ENCODE results near the gene CYP21A2. TPM values are rescaled to one million over a fixed set of nuclear protein-coding genes. Genes with fewer than 3 reads are reported as not detected.
"Not testable (repeated sequence)": the region's sequence is repeated elsewhere in the genome, so short reads cannot be mapped to it uniquely, and the experiment has no call there.

CYP21A2 gene
- total RNA-seq: under 0.01 and 0.72 TPM in 2 replicates

GRCh38 chr6:32037598-32038524, at the start of gene CYP21A2:
CYP21A2 (plus strand) TSS chr6:32038415; CDS start chr6:32038423, 8 bp downstream.
- DNase-seq (ENCODE audit: insufficient read length, low spot score, missing footprints); H3K27ac ChIP-seq (ENCODE audit: low read depth, low read length): not testable (repeated sequence)

GRCh38 chr6:31989363-31989762, 48.9 kb upstream of the CYP21A2 start:
- H3K27me3 ChIP-seq (ENCODE audit: insufficient read depth, low read length); H4K20me1 ChIP-seq (ENCODE audit: insufficient read depth, low read length); H3K4me2 ChIP-seq (ENCODE audit: insufficient read depth, low read length); H3K9me3 ChIP-seq (ENCODE audit: low read depth, low read length); H3K4me1 ChIP-seq (ENCODE audit: insufficient read depth, low read length); DNase-seq (ENCODE audit: insufficient read length, low spot score, missing footprints); H3K4me3 ChIP-seq (ENCODE audit: insufficient read depth, low read length); H3K36me3 ChIP-seq (ENCODE audit: insufficient read depth, low read length); H3K27ac ChIP-seq (ENCODE audit: low read depth, low read length); H3K79me2 ChIP-seq (ENCODE audit: insufficient read depth, low read length); H2AFZ ChIP-seq (ENCODE audit: low read length): not testable (repeated sequence)

More at GRCh38 chr6:32037598-32038524, at the start of gene CYP21A2:
- H2AFZ ChIP-seq (ENCODE audit: low read length); H3K36me3 ChIP-seq (ENCODE audit: insufficient read depth, low read length); H3K4me2 ChIP-seq (ENCODE audit: insufficient read depth, low read length); H3K4me3 ChIP-seq (ENCODE audit: insufficient read depth, low read length); H3K4me1 ChIP-seq (ENCODE audit: insufficient read depth, low read length); H3K9me3 ChIP-seq (ENCODE audit: low read depth, low read length); H4K20me1 ChIP-seq (ENCODE audit: insufficient read depth, low read length); H3K79me2 ChIP-seq (ENCODE audit: insufficient read depth, low read length); H3K27me3 ChIP-seq (ENCODE audit: insufficient read depth, low read length): not testable (repeated sequence)

- not testable (repeated sequence) for H3K9me3 ChIP-seq (ENCODE audit: low read depth, low read length)
These were observed 43.8 kb upstream of the CYP21A2 start for GRCh38 chr6:31994421-31994820.

GRCh38 chr6:31996385-31996784, 41.8 kb upstream of the CYP21A2 start:
- H3K4me1 ChIP-seq (ENCODE audit: insufficient read depth, low read length); DNase-seq (ENCODE audit: insufficient read length, low spot score, missing footprints); H3K36me3 ChIP-seq (ENCODE audit: insufficient read depth, low read length); H3K4me3 ChIP-seq (ENCODE audit: insufficient read depth, low read length); H3K9me3 ChIP-seq (ENCODE audit: low read depth, low read length); H2AFZ ChIP-seq (ENCODE audit: low read length); H3K4me2 ChIP-seq (ENCODE audit: insufficient read depth, low read length); H3K27ac ChIP-seq (ENCODE audit: low read depth, low read length); H3K27me3 ChIP-seq (ENCODE audit: insufficient read depth, low read length); H3K79me2 ChIP-seq (ENCODE audit: insufficient read depth, low read length); H4K20me1 ChIP-seq (ENCODE audit: insufficient read depth, low read length): not testable (repeated sequence)

More at GRCh38 chr6:31994421-31994820, 43.8 kb upstream of the CYP21A2 start:
- not testable (repeated sequence) for DNase-seq (ENCODE audit: insufficient read length, low spot score, missing footprints); H3K4me1 ChIP-seq (ENCODE audit: insufficient read depth, low read length); H3K27me3 ChIP-seq (ENCODE audit: insufficient read depth, low read length); H3K4me3 ChIP-seq (ENCODE audit: insufficient read depth, low read length); H2AFZ ChIP-seq (ENCODE audit: low read length); H3K27ac ChIP-seq (ENCODE audit: low read depth, low read length); H3K4me2 ChIP-seq (ENCODE audit: insufficient read depth, low read length); H3K79me2 ChIP-seq (ENCODE audit: insufficient read depth, low read length); H3K36me3 ChIP-seq (ENCODE audit: insufficient read depth, low read length); H4K20me1 ChIP-seq (ENCODE audit: insufficient read depth, low read length)

GRCh38 chr6:32002546-32003268, 35.5 kb upstream of the CYP21A2 start:
- not testable (repeated sequence) for H3K79me2 ChIP-seq (ENCODE audit: insufficient read depth, low read length); H2AFZ ChIP-seq (ENCODE audit: low read length); DNase-seq (ENCODE audit: insufficient read length, low spot score, missing footprints); H3K4me1 ChIP-seq (ENCODE audit: insufficient read depth, low read length); H3K27ac ChIP-seq (ENCODE audit: low read depth, low read length); H3K9me3 ChIP-seq (ENCODE audit: low read depth, low read length); H3K36me3 ChIP-seq (ENCODE audit: insufficient read depth, low read length); H3K4me2 ChIP-seq (ENCODE audit: insufficient read depth, low read length); H3K4me3 ChIP-seq (ENCODE audit: insufficient read depth, low read length); H4K20me1 ChIP-seq (ENCODE audit: insufficient read depth, low read length); H3K27me3 ChIP-seq (ENCODE audit: insufficient read depth, low read length)

- H3K4me3 ChIP-seq (ENCODE audit: insufficient read depth, low read length); H3K27me3 ChIP-seq (ENCODE audit: insufficient read depth, low read length); H4K20me1 ChIP-seq (ENCODE audit: insufficient read depth, low read length); H3K27ac ChIP-seq (ENCODE audit: low read depth, low read length); DNase-seq (ENCODE audit: insufficient read length, low spot score, missing footprints); H3K4me2 ChIP-seq (ENCODE audit: insufficient read depth, low read length); H3K36me3 ChIP-seq (ENCODE audit: insufficient read depth, low read length); H3K79me2 ChIP-seq (ENCODE audit: insufficient read depth, low read length); H3K9me3 ChIP-seq (ENCODE audit: low read depth, low read length); H2AFZ ChIP-seq (ENCODE audit: low read length); H3K4me1 ChIP-seq (ENCODE audit: insufficient read depth, low read length): not testable (repeated sequence)
These were observed 34.9 kb upstream of the CYP21A2 start for GRCh38 chr6:32003301-32003700.

GRCh38 chr6:32004393-32004792, 33.8 kb upstream of the CYP21A2 start:
- H3K79me2 ChIP-seq (ENCODE audit: insufficient read depth, low read length); DNase-seq (ENCODE audit: insufficient read length, low spot score, missing footprints); H3K36me3 ChIP-seq (ENCODE audit: insufficient read depth, low read length); H3K27ac ChIP-seq (ENCODE audit: low read depth, low read length); H4K20me1 ChIP-seq (ENCODE audit: insufficient read depth, low read length); H2AFZ ChIP-seq (ENCODE audit: low read length); H3K9me3 ChIP-seq (ENCODE audit: low read depth, low read length); H3K27me3 ChIP-seq (ENCODE audit: insufficient read depth, low read length); H3K4me1 ChIP-seq (ENCODE audit: insufficient read depth, low read length); H3K4me3 ChIP-seq (ENCODE audit: insufficient read depth, low read length); H3K4me2 ChIP-seq (ENCODE audit: insufficient read depth, low read length): not testable (repeated sequence)

GRCh38 chr6:32004864-32005537, 33.2 kb upstream of the CYP21A2 start:
- not testable (repeated sequence) for H3K9me3 ChIP-seq (ENCODE audit: low read depth, low read length); H3K27ac ChIP-seq (ENCODE audit: low read depth, low read length); DNase-seq (ENCODE audit: insufficient read length, low spot score, missing footprints); H3K4me2 ChIP-seq (ENCODE audit: insufficient read depth, low read length); H3K27me3 ChIP-seq (ENCODE audit: insufficient read depth, low read length); H3K79me2 ChIP-seq (ENCODE audit: insufficient read depth, low read length); H3K4me3 ChIP-seq (ENCODE audit: insufficient read depth, low read length); H3K36me3 ChIP-seq (ENCODE audit: insufficient read depth, low read length); H3K4me1 ChIP-seq (ENCODE audit: insufficient read depth, low read length); H2AFZ ChIP-seq (ENCODE audit: low read length); H4K20me1 ChIP-seq (ENCODE audit: insufficient read depth, low read length)

Measured in osteoblast (primary cell).